HL-60 (cell line): ENCODE results near the gene TTI1.

Experiments
- DNase-seq, 2 experiments: peaks; one replicate each; pipeline ENCODE4 v3.0.0-alpha.2; 2010 to 2020; ENCODE audit warnings: low read depth in 1 of 2, low spot score in 1 of 2
- H3K27ac ChIP-seq: fragments of 250-450 bp; sonication (Bioruptor Pico); replicated peaks from 2 replicates; pipeline ENCODE4 v1.5.1; 2020; ENCODE audit warnings: mild to moderate bottlenecking, moderate library complexity
- H3K27me3 ChIP-seq: fragments of 250-450 bp; sonication (Bioruptor Pico); 2 replicates; pipeline ENCODE4 v1.5.1; 2021; ENCODE audit warnings: mild to moderate bottlenecking, moderate library complexity; ENCODE audit not compliant: insufficient read depth, poor library complexity, severe bottlenecking
- H3K4me3 ChIP-seq: replicated peaks from 2 replicates; pipeline ENCODE4 v1.5.1; 2011; ENCODE audit warnings: mild to moderate bottlenecking, control low read depth, low read length; ENCODE audit not compliant: insufficient read depth
- CTCF ChIP-seq: IDR thresholded peaks from one replicate; pipeline ENCODE4 v1.5.1; 2011; ENCODE audit warnings: low read length, control low read depth, inconsistent platforms; ENCODE audit not compliant: insufficient read depth
- GABPA ChIP-seq: IDR thresholded peaks from 2 replicates; pipeline ENCODE4 v1.6.1; 2012; ENCODE audit warnings: low read depth
- POLR2AphosphoS5 ChIP-seq: IDR thresholded peaks from 2 replicates; pipeline ENCODE4 v1.6.1; 2012; ENCODE audit warnings: low read depth
- REST ChIP-seq: IDR thresholded peaks from 2 replicates; pipeline ENCODE4 v1.6.1; 2012; ENCODE audit warnings: low read depth; ENCODE audit not compliant: insufficient replicate concordance
- SPI1 ChIP-seq: IDR thresholded peaks from 2 replicates; pipeline ENCODE4 v1.6.1; 2012; ENCODE audit warnings: low read depth, mild to moderate bottlenecking, borderline replicate concordance

TTI1 gene

GRCh38 chr20:38061109-38061508 lies 27.9 kb upstream of the TTI1 start:
- no peak overlapping the region for H3K4me3 ChIP-seq
- DNase-seq, result no peak
- TF ChIP-seq CTCF (no peak), REST (no peak), POLR2AphosphoS5 (no peak), GABPA (no peak)
- no peaks in the 10 kb centered on the region for H3K27me3 ChIP-seq
- no peak overlapping the region for H3K27ac ChIP-seq

GRCh38 chr20:38060536-38060935 lies 27.3 kb upstream of the TTI1 start:
- no peak overlapping the region for H3K4me3 ChIP-seq
- TF ChIP-seq GABPA (no peak), REST (no peak), SPI1 (no peak)
- H3K27ac ChIP-seq, result no peak overlapping the region
- no peak for DNase-seq
- no peaks in the 10 kb centered on the region for H3K27me3 ChIP-seq

DNA sequence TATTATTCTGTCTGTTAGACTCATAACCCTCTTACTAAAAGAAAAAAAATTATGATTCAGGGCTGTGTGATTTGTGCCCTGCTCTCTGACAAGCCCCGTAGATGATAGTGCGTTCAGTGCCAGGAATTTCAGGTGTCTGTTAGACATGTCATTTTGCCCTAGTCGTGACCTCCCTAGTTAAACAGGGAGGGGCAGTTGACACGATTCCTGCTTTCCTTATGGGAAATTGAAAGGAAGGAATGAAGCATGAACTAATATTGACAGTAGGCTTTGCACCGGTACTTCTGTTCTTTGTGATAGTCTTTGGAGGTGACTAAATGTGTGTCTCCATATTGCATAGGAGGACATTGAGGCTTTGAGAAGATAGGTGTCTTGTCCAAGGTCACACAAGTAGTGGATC lies 26.6 kb upstream of the TTI1 start:
- TF ChIP-seq REST (no peak), GABPA (no peak), SPI1 (no peak), POLR2AphosphoS5 (no peak), CTCF (no peak)
- H3K27ac ChIP-seq, result no peak overlapping the region
- H3K27me3 ChIP-seq, result no peaks in the 10 kb centered on the region
- no peak for DNase-seq
- H3K4me3 ChIP-seq, result no peak overlapping the region

DNA sequence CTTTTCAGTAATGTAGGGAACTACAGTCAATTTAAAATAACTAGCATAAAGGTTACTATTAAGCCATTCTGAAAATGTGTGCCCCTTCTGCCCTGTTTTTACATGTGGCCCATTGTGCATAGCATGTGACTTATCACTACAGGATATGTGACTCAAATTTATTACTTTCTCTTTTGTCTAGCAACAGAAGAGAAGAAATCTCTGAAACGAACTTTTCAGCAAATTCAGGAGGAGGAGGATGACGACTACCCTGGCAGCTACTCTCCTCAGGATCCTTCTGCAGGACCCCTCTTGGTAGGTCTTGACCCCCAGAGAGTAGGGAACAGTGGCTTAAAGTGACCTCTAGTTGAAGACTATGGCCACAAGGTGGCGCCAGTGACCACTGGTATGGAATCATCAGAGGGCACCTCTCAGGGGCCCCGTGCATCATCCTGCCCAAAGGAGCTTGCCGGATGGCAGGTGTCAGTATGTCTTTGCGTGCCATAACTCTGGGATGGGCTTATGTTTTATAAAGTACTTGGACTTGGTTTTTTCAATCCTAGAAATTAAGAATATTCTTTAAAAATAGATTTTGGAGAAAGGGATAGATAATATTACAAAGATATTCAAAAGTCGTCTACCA lies 24.2 kb upstream of the TTI1 start:
- H3K27me3 ChIP-seq, result no peaks in the 10 kb centered on the region
- no peak for TF ChIP-seq REST
- TF ChIP-seq CTCF, result peak; percentile 52
- DNase-seq, result peak; percentile 51 to 72
- no peak overlapping the region for H3K4me3 ChIP-seq
- no peak overlapping the region for H3K27ac ChIP-seq
